Activated naive CD8-positive, alpha-beta T cell treated with anti-CD3 and anti-CD28 coated beads, Interleukin-2, amount 50 U/mL, for 16 hours (primary cell): ENCODE data around the gene CCDC152.
"Not testable (repeated sequence)": the region's sequence is repeated elsewhere in the genome, so short reads cannot be mapped to it uniquely, and the experiment has no call there.

Experiments
- DNase-seq: peaks from one replicate; pipeline ENCODE4 v3.0.0-alpha.2; 2020; ENCODE audit warnings: low read depth, low spot score

CCDC152 gene

DNA sequence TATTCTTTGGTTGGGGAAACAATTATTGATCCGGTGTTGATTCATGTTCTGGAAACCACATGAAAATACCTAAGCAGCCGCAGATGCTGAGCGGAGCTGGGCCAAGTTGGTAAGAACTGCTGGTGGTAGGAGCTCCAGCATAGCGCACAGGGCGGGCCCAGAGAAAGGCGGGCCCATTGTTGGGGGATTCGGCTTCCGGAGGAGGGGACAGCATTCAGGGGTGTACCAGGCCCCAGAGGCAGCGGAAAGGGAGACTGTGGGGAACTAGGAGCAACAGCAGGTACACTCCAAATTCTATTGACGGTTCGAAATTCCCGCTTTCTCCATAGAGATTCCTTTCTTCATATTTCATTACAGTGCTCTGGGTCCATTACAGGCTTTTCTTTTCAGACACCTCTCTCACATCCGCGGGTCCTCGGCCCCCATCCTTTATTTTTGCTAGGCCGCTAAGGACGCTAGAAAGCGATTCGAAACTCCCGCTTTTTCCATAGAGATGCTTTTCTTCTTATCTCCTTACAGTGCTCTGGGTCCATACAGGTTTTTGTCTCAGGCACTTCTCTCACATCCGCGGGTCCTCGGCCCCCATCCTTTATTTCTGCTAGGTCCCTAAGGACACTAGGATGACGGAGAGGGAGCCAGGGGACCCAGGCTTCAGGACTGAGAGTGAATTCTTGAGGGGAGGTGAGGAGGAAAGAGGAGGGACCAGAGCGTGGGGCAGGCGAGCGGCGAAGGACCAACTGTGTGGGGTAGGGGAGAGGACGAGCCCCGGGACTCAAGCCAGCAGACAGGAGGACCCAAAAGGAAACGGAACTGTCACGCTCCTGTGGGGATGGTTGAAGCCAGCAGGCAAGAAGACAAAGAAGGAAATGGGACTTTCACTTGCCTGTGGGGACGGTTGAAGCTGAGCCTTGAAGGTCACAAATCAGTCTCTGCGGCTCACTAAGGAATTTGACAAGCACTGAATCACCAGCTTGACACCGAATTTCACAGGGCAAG, at the start of gene CCDC152:
Gene CCDC152, plus strand, starts transcription at position 213 of the 996 bp plus-strand sequence. CDS start 2,304 bp downstream, outside the sequence.
- DNase-seq, result peak; percentile 21

- no peak for DNase-seq
Observed at GRCh38 chr5:42715785-42716184, 40.8 kb upstream of the CCDC152 start.

- DNase-seq, result no peak
Observed at GRCh38 chr5:42718591-42718990, 38.0 kb upstream of the CCDC152 start.

DNA sequence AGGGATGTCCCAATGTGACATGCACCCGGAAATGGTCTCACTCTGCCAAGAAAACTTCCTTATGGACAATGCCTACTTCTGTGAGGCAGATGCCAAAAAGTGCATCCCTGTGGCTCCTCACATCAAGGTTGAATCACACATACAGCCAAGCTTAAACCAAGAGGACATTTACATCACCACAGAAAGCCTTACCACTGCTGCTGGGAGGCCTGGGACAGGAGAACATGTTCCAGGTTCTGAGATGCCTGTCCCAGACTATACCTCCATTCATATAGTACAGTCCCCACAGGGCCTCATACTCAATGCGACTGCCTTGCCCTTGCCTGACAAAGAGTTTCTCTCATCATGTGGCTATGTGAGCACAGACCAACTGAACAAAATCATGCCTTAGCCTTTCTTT, 37.6 kb upstream of the CCDC152 start:
- DNase-seq, result no peak

GRCh38 chr5:42720251-42720650, 36.4 kb upstream of the CCDC152 start:
- DNase-seq, result no peak

DNA sequence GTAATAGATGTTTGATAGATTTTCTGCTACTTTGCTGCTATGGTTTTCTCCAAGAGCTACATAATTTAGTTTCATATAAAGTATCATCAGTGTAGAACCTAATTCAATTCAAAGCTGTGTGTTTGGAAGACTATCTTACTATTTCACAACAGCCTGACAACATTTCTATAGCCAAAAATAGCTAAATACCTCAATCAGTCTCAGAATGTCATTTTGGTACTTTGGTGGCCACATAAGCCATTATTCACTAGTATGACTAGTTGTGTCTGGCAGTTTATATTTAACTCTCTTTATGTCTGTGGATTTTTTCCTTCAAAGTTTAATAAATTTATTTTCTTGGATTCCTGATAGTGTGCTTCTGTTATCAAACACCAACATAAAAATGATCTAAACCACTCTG, 35.1 kb upstream of the CCDC152 start:
- no peak for DNase-seq

DNA sequence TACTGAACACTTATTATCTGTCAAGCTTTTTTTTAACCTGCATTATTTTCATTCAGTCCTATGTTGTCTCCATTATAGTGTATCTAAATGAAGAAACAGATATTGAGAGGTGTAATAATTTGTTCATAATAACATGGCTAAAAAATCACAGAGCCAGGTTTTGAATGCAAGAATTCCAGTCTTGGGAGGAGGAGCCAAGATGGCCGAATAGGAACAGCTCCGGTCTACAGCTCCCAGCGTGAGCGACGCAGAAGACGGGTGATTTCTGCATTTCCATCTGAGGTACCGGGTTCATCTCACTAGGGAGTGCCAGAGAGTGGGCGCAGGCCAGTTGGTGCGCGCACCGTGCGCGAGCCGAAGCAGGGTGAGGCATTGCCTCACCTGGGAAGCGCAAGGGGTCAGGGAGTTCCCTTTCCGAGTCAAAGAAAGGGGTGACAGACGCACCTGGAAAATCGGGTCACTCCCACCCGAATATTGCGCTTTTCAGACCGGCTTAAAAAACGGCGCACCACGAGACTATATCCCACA, 22.0 kb upstream of the CCDC152 start:
- not testable (repeated sequence) for DNase-seq

DNA sequence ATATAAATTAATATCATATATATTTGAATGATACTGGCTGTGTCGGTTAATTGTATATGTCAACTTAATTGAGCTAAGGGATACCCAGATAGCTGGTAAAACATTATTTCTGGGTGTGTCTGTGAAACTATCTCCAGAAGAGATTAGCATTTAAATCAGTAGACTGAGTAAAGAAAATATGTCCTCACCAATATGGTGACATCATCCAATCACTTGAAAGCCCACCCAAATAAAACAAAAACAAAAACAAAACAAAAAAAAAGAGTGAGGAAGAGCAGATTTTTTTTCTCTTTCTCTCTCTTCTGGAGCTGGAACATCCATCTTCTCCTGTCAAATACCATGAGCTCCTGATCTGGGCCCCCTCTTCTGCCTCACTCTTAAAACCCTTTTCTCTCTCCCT, 15.7 kb upstream of the CCDC152 start:
- DNase-seq, result no peak

DNA sequence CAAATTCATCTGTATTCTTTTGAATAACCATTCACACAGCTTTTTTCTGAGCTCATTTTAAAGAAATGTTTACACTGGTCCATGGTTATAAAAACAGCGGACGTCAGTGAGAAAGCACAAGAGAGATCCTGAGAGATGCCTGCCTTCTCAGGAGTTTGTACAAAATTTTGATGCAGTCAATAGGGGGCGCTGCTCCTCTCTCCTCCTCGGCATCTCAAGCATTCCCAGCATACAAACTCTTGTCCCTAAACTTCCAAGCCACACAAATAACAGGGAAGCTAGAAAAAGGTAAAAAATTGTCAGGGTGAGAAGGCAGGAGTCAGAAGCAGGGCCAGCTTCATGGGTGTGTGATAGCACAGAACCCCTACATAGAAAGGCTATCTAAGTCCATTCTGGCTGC, 11.2 kb upstream of the CCDC152 start:
- no peak for DNase-seq

- DNase-seq, result no peak
Observed at GRCh38 chr5:42745856-42746255, 10.8 kb upstream of the CCDC152 start.

DNA sequence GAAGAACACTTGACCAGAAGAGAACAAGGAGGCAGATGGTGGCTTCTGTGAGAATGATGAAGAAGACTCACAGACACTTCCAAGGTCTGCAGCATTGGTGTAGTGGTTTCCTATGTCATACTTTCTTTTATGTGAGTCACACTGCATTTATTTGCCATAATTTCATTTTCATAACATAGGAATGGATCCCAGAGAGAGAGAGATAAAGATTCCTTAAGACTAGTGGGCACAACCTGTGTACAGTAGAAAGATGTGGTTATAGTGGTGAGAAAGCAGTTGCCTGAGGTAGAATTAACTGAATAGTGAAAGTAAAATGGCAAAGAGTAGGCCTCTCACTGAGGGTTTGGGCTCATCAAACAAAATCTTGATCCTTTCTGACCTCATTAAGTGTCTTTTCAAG, 7.6 kb upstream of the CCDC152 start:
- no peak for DNase-seq

DNA sequence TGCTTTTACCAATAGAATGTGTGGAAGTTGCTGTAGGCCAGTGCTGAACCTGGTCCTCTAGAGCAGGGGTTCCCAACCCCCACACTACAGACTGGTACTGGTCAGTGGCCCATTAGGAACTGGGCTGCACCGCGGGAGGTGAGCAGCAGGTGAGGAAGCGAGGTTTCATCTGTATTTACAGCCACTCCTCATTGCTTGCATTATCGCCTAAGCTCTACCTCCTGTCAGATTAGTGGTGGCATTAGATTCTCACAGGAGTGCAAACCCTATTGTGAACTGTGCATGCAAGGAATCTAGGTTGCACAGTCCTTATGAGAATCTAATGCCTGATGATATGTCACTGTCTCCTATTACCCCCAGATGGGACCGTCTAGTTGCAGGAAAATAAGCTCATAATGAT, 6.1 kb upstream of the CCDC152 start:
- no peak for DNase-seq

GRCh38 chr5:42751044-42751443, 5.6 kb upstream of the CCDC152 start:
- no peak for DNase-seq

DNA sequence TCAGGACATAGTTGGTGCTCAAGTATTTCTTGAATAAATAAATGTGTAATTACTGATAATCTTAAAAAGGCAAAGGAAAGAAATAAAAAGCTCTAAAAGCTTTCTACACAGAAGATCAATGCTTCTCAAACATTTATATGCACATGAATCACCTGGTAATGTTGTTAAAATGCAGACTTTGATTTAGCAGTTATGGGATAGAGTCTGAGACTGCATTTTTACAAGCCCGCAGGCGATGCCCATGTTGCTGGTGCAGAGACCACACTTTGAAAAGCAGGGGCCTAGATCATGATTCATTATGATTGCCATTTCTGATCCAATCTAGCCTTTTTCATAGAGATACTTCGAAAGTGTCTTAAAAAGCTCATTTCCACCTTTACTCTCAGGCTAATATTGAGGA, 3.5 kb upstream of the CCDC152 start:
- no peak for DNase-seq

DNA sequence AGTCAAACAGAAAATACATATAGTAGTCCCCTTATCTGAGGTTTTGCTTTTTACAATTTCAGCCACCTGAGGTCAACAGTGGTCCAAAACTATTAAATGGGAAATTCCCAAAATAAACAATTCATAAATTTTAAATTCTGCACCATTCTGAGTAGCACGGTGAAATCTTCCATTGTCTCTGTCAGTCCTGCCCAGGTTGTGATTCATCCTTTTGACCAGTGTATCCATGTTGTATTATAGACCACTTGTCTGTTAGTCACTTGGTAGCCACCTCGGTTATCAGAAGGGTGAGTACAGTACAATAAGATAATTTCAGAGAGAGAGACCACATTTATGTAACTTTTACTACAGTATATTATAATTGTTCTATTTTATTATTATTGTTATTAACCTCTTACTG, 2.8 kb downstream of the CCDC152 start:
- no peak for DNase-seq

DNA sequence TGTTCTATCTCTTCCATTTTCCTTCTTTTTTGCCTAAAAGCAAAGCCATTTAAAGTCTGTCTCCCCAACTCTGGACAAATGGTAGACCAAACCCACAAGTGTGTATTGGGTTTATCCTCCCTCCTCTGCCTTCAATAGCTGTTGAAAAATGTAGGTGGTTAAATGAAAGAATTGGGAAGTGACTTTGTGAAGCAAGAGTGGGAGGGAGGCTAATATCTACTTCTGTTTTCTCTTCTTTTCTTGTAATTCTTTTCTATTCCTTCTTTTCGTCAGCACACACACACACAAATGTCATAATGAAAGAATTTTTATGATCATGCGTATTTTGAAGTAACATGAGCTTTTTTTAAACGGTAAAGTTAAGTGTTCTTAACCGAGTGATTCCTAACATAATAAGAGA, 3.8 kb downstream of the CCDC152 start:
- no peak for DNase-seq

GRCh38 chr5:42761791-42762190, 5.2 kb downstream of the CCDC152 start:
- no peak for DNase-seq

DNA sequence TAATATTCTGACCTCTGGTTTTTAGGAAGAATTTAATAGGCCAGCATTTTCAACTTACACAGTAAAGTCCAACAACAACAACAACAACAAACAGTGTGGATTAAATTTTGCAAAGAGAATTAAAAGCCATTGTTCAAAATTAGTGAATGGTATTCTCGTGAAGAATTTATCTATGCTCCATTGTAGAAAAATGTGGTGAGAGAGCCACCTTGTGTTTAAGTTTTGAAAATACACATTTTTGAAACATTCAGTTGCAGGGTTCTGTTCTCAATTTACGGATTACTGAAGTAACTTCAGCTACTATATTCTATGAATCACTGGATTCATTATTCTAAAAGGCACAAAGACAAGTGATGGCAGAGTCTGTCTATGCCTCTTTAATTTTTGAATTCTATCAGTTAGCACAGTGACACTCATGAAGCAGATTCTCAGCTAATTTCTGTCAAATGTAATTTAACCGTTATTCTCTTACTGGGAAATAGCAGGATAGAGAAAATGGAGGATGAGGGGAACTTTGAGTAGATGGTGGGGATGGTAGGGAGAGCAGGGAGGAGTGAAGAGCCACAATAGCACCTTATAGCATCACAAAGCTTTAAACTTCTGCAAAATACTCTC, 11.0 kb downstream of the CCDC152 start:
- no peak for DNase-seq

DNA sequence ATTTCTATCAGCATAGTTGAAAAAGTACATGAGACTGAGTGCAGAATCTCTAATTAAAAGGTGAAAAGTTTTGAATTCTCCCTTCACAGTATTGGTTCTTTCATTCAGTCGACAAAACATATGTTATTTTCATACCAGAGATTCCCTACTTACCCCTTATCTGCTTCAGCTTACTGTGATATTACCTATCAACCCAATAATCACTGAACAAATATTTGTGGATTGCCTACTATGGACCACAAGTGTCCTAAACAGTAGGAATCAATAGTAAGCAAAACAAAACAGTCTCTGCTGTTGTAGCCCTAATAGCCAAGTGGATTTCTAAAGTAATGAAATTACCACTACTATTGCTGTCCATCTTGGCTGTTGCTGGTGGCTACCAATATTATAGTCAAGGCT, 11.5 kb downstream of the CCDC152 start:
- DNase-seq, result no peak

DNA sequence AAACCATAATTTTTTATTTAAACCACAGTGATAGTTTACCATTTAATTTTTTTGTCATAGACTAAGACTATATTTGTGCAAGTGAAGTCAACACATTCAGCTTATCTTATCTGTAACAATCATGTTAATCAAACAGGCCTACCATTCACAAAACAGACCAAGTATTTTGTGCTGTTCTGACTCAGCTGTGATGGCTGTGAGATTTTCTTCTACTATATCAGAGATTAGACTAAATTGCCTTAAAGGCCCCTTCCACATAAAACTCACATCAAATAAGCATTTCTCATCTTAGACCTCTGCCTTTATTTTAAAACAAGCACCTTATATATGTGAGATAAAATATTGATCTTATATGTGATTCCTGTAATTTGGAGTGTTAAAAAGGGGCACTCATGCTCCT, 13.4 kb downstream of the CCDC152 start:
- no peak for DNase-seq

DNA sequence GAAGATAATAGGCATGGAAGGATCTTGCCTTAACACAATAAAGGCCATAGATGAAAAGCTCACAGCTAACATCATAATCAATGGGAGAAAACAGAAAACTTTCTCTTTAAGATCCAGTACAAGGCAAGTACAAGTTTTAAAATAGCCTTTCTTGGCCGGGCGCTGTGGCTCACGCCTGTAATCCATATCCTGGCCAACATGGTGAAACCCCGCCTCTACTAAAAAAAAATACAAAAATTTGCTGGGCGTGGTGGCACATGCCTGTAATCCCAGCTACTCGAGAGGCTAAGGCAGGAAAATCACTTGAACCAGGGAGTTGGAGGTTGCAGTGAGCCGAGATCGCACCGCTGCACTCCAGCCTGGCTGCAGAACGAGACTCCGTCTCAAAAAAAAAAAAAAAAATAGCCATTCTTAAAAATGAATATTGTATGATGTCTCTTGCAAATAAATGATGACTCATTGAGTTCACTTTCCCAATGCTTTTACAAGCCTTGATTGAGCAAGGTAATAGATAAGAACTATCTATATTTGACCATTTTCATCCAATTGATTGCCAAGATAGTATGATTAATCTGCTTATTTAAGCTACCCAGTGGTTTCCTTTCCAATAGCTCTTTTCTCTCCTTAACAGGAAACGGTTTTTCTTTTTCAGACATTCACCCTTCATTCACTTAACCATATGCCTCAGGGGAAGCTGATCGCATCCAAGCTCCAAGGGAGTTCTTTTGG, 15.8 kb downstream of the CCDC152 start:
- no peak for DNase-seq

DNA sequence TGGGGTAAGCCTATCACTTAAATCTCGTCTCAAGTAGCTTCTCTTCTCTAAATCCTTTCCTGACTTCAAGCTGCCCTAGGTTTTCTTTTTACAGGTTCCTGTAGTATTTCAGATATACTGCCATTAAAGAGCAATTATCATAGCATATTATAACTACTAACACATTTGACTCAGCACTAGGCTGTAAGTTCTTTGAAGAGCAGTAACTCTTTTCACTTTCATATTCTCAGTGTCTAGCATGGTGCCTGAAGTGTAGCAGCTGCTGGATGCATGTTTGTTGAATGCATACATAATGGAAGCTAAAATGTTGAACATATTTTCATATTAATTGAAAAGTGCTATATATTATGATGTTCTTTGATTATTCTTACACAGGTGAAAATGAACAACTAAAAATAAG, 22.5 kb downstream of the CCDC152 start:
- no peak for DNase-seq
